Smooth muscle cell of the brain vasculature (primary cell): ENCODE measurements around the gene SGPP1.
"Not testable (repeated sequence)": the region's sequence is repeated elsewhere in the genome, so short reads cannot be mapped to it uniquely, and the experiment has no call there.

Experiments used
- DNase-seq: peaks from one replicate; pipeline ENCODE4 v3.0.0-alpha.2; 2012; ENCODE audit warnings: low read depth, low spot score

The SGPP1 gene

DNA sequence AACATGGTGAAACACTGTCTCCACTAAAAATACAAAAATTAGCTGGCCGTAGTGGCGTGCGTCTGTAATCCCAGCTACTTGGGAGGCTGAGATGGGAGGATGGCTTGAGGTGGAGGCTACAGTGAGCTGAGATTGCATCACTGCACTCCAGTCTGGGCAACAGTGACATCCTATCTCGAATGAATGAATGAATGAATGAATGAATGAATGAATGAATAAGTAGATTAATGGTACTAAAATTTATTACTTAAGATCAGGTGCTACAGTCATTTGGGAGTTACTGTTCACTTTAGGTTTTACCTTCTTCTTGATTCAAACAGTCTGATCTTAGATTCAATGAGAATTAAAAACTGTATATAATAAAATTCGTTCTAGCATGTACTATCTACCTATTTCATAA is 54.6 kb downstream of the SGPP1 start:
- no peak for DNase-seq

DNA sequence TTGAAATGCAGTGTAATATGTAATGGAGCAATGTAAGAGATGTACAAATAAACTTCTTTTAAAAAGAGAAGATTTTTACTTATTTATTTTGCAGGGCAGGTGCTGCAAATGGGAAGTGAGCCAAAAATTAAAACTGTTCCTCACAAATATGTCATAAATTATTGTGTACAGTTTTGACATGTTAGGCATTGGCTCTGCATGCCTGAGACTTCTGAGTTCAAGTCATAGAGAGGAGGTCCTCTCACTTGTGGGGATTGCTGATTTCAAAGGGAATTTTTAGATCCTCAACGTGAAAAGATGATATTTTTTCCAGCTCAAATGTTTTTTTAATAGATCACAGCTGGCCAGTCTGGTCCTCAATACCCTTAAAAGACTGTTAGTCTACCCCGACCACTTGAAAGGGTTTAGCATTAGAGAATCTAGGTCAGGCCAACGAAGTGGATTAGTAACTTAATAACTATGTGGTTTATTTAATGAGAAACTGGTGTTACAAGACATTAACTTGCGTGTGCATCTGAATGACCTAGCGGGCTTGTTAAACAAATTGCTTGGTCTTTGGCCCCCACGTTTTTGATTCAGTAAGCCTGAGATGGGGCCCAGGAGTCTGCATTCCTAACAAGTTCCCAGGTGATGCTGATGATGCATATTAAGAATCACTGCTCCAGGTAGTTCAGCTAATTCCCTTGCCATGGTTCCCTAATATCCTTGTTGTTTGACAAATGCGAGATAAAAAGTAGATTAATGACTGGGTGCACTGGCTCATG is 55.3 kb downstream of the SGPP1 start:
- DNase-seq = no peak

DNA sequence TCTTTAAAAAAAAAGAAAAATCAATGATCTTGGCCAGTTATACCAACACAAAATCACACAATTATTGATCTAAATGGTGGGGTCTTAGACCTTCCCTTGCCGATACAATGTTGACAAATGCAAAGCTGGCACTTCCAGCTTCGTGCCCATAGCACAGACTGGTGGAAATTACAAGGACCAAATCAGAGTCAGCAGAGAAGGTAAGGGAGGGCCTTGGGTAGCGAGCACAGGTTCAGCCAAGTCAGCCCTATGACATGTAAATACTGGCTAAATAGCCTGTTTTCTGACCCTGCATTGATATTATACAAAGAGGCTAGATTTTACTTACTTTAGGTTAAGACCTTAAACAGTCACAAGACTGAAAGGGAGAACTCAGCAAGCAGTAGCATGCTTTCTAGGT is 55.9 kb downstream of the SGPP1 start:
- no peak for DNase-seq

DNA sequence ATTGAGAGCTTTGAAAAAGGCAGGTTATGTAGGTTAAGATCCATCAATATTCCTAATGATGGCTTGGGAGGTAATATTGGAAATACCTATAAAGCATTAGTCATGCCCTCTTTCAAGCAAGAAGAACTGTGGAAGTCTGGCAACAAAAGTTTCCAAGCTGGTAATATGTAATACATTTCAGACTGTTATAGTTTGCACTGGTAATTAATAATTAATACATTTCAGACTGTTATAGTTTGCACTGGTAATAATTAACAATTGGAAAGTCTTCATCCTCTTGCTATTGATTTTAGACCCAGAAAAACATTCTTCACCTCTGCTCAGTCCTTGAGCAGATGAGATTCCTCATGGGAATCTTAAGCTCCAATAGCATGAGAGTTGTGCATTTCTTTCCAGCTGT is 57.2 kb downstream of the SGPP1 start:
- DNase-seq = no peak

DNA sequence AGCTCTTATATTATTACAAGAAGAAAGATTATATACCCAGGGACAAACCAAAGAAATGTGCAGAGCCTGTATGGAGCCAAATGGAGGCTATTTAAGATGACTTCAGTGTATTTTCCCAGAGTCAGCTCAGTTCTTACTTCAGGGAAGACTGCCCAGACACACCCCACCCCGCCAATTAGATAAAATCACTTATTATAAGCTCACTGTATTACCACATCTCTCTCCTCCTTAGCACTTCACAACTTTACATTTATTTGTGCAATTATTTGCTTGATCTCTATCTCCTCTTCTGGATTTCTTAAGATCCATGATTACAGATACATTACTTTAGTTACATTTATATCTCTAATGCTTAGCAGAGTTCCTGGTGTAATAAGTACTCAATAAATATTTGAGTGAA is 61.5 kb downstream of the SGPP1 start:
- no peak for DNase-seq

DNA sequence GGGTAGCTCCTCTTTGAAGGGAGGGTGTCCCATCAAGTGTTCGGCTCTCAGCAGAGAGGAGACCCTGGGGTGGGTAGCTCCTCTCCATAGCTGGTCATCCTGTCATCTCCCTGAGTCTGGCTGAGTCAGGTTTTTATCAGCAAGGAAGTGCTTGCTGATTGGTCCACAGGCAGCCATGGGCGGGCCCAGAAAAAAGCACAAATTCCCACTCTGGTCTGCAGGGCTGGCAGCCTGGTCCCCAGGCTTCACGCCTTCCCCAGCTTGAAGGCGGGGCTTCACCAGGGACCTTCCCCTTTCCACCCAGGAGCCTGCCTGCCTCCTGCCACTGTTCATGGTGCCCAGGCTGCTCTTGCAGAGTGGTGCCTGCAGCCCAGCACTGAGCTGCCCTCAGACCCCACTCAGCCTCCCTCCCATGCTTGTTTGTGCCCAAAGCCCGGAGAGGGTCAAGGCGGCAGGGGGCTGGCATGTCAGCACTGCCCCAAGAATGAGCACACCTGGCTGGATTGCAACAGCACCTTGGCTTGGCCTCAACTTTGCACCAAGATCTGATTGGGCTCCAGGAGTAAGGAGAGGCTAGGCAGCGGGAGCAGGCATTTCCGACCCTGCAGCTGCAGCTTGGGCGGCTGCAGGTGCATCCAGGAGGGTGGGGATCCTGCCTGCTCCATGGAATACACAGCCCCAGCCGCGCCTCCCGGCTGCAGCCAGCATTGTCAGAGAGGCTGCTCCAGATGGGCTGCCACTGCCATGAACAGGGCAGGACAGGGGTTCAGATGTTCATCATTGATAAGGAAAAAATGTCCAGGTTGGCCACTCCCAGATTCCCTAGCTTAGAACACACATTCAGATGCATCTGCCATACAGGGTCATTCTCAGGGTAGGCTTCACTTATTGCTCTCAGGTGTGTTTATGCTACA is 64.2 kb downstream of the SGPP1 start:
- DNase-seq = no peak

DNA sequence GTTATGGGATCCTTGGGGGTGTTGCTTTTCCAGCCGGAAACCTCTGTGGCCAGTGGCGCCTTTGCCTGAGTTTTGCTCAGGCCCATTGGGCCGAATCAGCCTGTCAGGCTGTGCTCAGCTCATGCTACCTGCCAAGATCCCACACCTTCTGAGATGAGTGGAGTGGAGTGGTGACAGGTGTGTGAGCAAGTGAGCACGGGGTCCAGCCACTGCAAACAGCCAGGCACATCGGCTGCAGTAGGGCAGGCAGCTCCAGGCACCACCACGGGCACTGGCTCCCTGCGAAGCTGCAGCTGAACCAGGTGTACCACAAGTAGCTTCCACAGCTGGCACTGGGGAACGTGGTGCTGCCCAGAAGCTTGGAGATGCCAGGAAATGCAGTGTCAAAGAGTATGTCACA is 65.1 kb downstream of the SGPP1 start:
- DNase-seq = no peak

DNA sequence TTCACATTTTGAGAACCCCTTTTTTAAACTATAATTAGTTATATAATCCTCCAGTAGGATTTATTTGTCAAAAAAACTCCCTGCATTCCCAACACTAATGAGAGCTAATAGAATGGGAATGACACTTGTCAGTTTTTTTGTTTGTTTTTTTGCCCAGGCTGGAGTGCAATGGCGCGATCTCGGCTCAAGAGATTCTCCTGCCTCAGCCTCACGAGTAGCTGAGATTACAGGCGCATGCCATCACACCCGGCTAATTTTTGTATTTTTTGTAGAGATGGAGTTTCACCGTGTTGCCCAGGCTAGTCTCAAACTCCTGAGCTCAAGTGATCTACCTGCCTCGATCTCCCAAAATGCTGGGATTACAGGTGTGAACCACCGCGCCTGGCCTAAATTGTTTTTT is 66.0 kb downstream of the SGPP1 start:
- DNase-seq = not testable (repeated sequence)

DNA sequence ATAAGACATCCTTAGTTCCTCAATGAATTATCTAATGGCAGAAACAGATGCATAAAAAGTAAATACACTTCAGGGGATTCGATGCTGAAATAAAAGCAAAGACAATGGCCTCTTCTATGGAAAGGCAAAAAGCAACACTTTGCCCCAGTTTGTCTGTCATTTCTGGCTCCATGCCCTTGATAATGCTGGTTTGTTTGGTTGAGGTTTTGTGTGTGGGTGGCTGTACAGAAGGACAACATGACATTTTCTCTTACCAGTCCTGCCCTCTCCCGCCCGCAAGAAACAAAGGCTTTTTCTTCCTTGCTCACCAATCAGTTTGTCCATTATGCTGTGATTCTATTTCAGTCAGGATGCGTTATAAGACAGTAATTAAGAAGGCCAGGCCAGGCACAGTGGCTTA is 68.1 kb downstream of the SGPP1 start:
- no peak for DNase-seq

DNA sequence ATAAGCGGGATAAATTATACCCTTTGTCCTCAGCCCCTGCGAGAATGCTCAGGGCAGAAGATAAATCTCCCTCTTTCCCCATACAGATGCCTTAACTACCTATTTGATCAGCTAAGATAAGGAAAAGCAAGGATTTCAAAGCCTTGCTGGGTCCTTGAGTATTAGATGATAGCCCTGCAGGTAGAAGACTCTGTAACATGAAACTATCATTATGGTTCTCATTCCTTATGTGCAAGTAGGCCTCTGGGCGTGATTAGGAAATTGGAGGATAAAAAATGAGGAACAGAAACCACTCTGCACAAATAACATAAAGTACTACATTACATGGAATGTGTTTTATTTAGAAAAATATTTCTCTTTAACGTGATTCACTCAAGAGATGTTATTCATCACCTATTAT is 71.7 kb downstream of the SGPP1 start:
- DNase-seq = no peak

DNA sequence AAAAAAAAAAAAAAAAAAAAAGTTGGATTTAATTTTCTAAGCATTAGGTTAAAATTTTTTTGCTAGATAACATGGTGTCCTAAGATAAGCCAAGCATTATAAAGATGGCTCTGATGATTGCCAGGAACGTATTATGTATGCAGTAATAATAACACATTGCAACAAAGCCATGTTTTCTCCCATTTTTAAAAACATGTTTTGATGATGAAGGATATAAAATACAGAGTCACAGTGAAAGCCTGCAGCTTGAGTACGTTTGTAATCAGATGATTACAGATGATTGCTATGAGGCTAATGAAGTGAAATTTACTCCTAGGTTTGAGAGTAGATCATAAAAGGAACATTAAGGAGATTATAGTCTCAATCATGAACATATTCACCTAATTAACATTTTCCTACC is 72.9 kb downstream of the SGPP1 start:
- DNase-seq = no peak

DNA sequence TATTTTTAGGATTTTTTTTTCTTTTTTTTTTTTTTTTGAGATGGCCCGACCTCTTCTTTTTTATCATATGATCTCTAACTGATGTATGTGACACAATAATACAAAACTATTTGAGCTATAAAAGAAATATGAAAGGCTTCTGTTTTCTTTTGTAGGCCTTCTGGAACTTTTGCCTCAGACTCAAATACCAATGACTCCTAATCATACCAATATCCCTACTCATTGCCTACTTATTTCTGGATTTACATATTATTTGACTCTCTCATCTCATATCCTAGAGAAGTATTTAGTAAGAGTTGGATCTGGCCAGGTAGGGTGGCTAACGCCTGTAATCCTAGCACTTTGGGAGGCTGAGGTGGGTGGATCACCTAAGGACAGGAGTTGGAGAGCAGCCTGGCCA is 73.5 kb downstream of the SGPP1 start:
- no peak for DNase-seq

DNA sequence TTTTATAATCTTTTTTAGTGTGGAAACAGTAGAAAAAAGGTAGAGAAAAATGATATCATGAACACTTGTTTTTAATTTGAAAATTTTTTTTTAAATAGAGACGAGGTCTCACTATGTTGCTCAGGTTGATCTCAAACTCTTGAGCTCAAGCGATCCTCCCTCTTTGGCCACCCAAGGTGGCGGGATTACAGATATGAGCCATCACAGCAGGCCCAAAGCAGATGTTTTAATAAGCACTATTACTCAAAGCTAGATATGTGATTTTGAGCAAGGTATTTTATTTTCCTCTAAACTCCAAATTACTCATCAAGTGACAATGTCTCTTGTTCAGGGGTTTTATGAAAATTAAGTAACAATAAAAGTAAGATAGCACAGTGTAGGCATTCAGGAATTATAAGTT is 75.5 kb downstream of the SGPP1 start:
- no peak for DNase-seq

DNA sequence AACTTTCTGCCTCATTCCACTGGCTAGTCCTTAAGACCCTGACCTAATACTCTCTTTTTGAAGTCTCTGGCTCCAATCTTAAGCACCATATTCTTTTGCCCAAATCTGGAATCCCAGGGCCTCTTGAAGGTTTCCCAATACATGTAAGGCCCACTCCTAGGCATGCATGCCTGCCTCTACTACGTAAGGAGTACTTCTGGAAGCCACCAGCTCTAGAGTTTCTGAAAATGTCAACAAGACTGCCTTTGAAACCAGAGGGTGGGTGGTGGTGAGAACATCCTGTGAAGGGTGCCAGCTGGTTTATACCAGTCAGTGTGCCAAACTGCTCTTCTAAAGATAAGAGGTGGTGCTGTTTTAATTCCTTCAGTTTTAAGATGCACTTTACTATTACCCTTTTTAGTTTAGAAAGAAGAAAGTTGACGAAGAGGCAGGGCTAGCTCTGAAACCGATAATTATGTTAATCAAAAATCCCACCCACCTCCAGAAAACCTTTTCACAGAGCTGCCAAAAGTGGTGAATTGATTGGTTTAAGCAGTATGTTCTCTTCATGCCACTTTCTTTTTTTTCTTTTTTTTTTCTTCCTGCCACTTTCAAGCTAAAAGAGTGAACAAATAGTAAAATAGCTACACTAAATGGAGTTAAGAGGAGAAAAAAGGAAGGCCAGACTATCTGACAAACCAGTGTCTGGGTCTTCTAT is 77.5 kb downstream of the SGPP1 start:
- DNase-seq = no peak

DNA sequence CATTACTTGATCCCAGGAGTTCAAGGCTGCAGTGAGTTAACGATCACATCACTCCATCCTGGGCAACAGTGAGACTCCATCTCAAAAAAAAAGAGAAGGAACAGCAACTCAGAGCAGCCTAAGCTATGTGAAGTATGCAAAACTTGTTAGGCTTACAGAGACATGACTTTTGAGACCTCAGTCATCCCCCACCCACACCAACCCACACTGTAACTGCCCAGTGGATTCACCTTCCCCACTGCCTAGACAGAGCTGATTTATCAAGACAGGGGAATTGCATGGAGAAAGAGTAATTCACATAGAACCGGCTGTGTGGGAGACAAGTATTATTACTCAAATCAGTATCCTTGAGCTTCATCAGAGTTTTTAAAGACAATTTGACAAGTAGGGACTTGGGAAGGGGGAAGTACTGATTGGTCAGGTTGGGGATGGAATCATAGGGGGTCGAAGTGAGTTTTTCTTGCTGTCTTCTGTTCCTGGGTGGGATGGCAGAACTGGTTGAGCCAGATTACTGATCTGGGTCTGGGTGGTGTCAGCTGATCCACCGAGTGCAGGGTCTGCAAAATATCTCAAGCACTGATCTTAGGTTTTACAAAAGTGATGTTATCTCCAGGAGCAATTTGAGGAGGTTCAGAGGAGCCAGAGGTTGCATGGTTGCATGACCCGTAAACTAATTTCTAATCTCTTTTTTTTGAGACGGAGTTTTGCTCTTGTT is 80.0 kb downstream of the SGPP1 start:
- no peak for DNase-seq

DNA sequence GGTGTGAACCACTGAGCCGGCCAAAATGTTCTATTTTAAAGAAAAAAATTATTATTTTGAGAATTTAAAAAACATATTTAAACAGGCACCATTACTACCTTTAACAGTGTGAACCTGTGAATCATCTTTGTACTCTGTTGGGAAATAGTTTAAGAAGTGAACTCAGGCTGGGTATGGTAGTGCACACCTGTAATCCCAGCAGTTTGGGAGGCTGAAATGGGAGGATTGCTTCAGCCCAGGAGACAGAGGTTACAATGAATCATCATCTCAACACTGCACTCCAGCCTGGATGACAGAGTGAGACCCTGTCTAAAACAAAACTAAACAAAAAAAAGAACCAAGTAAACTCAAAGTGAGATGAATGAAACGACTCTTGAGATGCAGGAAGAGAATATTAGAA is 83.1 kb downstream of the SGPP1 start:
- no peak for DNase-seq

DNA sequence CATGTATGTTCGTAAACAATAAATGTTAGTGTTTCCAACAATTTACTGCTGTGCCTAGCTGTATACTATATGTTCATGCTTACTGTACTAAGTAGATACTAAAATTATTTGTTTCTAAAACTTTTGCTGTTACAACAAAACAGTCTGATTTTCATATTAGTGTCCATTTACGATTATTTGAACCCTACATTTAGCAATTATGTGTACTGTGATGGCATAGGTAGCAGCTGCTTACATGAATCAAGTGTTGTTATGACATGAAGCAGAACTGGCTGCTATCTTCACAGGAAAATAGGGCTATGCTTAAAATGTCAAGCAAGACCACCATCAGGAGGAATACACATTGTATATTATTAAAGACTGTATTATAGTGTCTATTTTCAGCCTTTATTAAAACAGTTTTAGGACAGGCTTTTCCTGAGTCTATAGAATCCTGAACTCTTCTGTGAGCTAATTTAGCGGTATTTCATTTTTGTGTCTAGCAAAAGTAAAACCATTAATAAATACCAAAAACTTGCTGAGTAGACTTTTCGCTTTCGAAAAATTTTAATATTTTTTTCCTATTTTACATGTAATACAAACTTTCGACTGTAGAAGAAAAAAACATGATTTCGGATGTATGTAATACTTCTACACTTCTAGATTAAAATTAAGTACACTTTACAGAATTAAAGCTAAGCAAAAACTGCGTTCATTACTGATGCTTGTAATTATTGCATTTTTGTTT is 85.0 kb downstream of the SGPP1 start:
- DNase-seq = no peak

DNA sequence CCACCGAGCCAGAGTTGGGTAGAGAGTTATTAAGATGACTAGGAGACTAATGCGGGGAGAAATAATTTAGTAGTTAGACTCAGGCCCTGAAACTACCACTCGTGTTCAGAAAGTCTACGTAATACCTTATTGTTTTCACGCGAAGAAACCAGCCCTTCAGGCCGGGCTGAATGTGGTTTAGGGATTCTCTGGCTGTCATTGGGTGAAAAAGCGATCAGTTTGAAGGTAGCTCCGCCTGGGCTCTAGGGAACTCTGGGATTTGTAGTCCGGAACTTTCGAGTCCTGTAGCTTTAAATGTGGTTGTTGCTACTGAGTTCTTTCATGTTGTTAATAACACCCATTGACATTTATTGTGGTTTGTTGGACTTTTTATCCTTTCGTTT is 85.6 kb downstream of the SGPP1 start:
- DNase-seq = peak; percentile 88

DNA sequence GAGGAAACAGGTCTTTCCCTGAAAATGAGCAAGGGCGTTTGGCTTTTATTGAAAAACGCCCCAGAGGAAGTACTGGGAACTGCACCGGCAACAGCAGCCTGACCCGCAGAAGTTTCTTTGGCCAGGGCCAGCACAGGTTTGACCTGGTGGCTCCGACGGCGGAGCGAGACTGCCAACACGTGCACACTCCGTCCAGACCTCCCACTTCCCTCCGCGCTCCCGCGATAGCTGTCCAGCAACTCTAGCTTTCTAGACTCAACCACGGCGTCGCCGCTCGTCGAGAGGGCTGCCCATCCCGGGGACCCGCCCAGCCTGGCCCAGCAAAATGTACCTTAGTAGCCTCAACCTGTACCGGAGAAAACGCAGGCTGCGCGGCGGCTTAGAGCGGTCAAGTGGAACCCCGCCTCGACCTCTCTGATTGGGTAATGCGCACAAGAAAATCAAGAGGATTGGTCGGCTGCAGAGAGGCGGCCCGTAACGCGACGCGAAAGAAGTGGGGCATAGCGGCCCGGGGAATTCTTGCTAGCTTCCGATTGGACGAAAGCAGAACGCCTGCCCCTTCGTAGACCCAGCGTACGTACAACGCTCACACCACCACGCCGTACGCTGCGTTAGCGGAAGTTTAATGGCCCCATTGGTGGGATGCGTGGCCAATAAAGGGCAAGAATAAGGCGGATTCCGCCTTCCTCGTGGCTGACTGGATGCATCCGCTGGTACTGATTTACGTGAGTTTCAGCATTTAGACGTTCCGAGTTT is 86.2 kb downstream of the SGPP1 start, which contains the start of gene WDR89:
WDR89 (minus strand) TSS at position 399 of the 756 bp plus-strand sequence. CDS start 41,929 bp downstream, outside the sequence.
- DNase-seq = peak; percentile 99

DNA sequence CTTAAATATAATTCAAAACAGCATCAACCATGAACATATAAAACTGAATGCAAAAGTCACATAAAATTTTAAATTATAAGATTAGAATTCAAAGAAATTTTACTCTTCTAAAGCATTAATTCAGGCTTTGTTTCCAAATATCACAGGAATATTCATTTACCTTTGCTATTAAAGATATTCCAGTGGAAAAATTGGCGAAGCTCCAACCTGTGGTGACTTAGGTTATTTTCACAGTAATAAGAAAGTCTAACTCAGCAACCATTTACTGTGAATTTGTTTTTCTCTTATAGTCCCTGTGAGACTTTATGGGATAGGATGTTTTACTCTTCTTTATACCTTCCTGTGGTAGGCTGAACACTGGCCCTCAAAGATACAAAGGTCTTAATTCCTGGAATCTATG is 89.4 kb downstream of the SGPP1 start:
- no peak for DNase-seq
